Fibroblast of skin of right quadriceps (primary cell): Measurements from ENCODE around the gene CTAGE1.

Experiments used
- DNase-seq: peaks from one replicate; pipeline ENCODE4 v3.0.0-alpha.2; 2013

Gene CTAGE1

GRCh38 chr18:22387787-22388186 lies 29.9 kb downstream of the CTAGE1 start:
- DNase-seq, result no peak

DNA sequence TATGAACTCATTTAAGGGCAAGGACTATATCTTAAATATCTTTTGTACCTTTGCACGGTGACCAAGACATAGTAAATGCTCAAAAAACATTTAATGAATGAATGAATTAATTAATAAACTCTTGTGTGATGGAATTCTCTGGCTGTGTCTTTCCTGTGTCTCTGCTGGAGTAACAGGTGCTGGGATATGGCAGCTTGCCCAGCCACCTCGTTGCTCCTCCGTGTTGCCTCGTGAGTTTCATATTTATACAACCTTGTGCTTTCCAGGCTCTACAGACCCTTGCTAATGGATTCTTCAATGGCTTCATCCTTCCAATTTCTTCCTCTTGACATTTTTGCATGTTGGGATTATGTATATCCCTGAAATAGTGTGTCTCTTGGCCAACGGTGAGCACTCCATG lies 30.4 kb downstream of the CTAGE1 start:
- no peak for DNase-seq

- DNase-seq, result peak; percentile 95
Measured at GRCh38 chr18:22385718-22386117, 32.0 kb downstream of the CTAGE1 start.

GRCh38 chr18:22378672-22379282 lies 38.9 kb downstream of the CTAGE1 start:
- peak; percentile 11 for DNase-seq

- DNase-seq, result no peak
Measured at GRCh38 chr18:22377769-22378168, 39.9 kb downstream of the CTAGE1 start.

- DNase-seq, result no peak
Measured at GRCh38 chr18:22370414-22370813, 47.3 kb downstream of the CTAGE1 start.

DNA sequence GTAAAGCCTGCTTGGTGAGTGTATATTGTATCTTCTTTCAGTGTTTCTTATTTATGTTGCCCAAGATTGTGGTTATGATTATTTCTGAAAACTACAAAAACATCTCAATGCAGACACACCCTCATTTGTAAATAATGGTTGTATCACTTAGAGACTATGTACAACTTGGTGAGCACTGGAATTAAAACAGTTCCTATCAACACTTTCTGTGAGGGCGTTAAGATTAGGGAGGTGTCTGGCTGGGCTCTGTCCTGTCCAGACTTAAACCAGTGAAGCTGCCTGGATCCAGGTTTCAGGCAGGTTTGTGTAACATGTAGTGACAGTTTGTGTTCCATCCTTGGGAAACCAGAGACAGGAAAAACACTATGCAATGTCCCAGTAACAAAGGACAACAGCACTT lies 49.7 kb downstream of the CTAGE1 start:
- no peak for DNase-seq

GRCh38 chr18:22367303-22367702 lies 50.4 kb downstream of the CTAGE1 start:
- DNase-seq, result no peak

GRCh38 chr18:22363867-22364463 lies 53.8 kb downstream of the CTAGE1 start:
- peak; percentile 16 for DNase-seq
